SK-N-SH (cell line): Measurements from ENCODE around the gene LRRC8C.

ENCODE experiments used
- EZH2phosphoT487 ChIP-seq: fragments of 200-600 bp; sonication (generic); IDR thresholded peaks from 2 replicates; pipeline ENCODE4 v1.6.1; 2017; ENCODE audit warnings: low read depth, mixed run types, mild to moderate bottlenecking, antibody characterized with exemption, moderate library complexity, borderline replicate concordance
- GABPA ChIP-seq: IDR thresholded peaks from 2 replicates; pipeline ENCODE4 v1.4.0; 2012; ENCODE audit warnings: low read depth, mild to moderate bottlenecking
- POLR2AphosphoS5 ChIP-seq: IDR thresholded peaks from 2 replicates; pipeline ENCODE4 v1.6.1; 2012; ENCODE audit warnings: low read depth, low read length
- RCOR1 ChIP-seq: fragments of 150-350 bp; IDR thresholded peaks from 2 replicates; pipeline ENCODE4 v1.6.1; 2017; ENCODE audit warnings: antibody characterized with exemption, low read length
- RXRA ChIP-seq: IDR thresholded peaks from 2 replicates; pipeline ENCODE4 v1.4.0; 2012; ENCODE audit warnings: low read depth, mild to moderate bottlenecking, borderline replicate concordance
- SIN3A ChIP-seq: IDR thresholded peaks from 2 replicates; pipeline ENCODE4 v1.6.1; 2012; ENCODE audit warnings: low read depth, mild to moderate bottlenecking, low read length, moderate library complexity, borderline replicate concordance
- SMC3 ChIP-seq: IDR thresholded peaks from 2 replicates; pipeline ENCODE4 v1.6.1; 2012; ENCODE audit warnings: low read depth, low read length, improper control_type of control experiment
- USF2 ChIP-seq: fragments of 150-350 bp; IDR thresholded peaks from 2 replicates; pipeline ENCODE4 v1.6.1; 2017; ENCODE audit warnings: antibody characterized with exemption, low read length, low read depth, borderline replicate concordance
- TF ChIP-seq, protein P1 (sequence below): fragments of 200-600 bp; sonication (generic); IDR thresholded peaks from 2 replicates; pipeline ENCODE4 v1.6.1; 2017; ENCODE audit warnings: antibody characterized with exemption, mild to moderate bottlenecking, moderate library complexity

- TF ChIP-seq, protein P1, sequence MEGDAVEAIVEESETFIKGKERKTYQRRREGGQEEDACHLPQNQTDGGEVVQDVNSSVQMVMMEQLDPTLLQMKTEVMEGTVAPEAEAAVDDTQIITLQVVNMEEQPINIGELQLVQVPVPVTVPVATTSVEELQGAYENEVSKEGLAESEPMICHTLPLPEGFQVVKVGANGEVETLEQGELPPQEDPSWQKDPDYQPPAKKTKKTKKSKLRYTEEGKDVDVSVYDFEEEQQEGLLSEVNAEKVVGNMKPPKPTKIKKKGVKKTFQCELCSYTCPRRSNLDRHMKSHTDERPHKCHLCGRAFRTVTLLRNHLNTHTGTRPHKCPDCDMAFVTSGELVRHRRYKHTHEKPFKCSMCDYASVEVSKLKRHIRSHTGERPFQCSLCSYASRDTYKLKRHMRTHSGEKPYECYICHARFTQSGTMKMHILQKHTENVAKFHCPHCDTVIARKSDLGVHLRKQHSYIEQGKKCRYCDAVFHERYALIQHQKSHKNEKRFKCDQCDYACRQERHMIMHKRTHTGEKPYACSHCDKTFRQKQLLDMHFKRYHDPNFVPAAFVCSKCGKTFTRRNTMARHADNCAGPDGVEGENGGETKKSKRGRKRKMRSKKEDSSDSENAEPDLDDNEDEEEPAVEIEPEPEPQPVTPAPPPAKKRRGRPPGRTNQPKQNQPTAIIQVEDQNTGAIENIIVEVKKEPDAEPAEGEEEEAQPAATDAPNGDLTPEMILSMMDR = no peak
- no peak for TF ChIP-seq EZH2phosphoT487
- TF ChIP-seq POLR2AphosphoS5 = no peak
- no peak for TF ChIP-seq RCOR1
- no peak for TF ChIP-seq SMC3
- no peak for TF ChIP-seq SIN3A
- TF ChIP-seq GABPA = no peak
- no peak for TF ChIP-seq USF2
- TF ChIP-seq RXRA = no peak
Observed at GRCh38 chr1:89706700-89707012, 73.7 kb downstream of the LRRC8C start.
